PC-9 (cell line): ENCODE results near the gene CMSS1.

Experiments
- EZH2 ChIP-seq: fragments of 200-600 bp; sonication (generic); IDR thresholded peaks from 2 replicates; pipeline ENCODE4 v1.8.0; 2017; ENCODE audit warnings: antibody characterized with exemption, low read depth
- TF ChIP-seq, protein P1 (sequence below): fragments of 200-600 bp; sonication (generic); conservative IDR thresholded peaks from 2 replicates; pipeline ENCODE4 v1.6.1; 2017; ENCODE audit warnings: mixed run types, antibody characterized with exemption, mild to moderate bottlenecking, moderate library complexity

DNA sequence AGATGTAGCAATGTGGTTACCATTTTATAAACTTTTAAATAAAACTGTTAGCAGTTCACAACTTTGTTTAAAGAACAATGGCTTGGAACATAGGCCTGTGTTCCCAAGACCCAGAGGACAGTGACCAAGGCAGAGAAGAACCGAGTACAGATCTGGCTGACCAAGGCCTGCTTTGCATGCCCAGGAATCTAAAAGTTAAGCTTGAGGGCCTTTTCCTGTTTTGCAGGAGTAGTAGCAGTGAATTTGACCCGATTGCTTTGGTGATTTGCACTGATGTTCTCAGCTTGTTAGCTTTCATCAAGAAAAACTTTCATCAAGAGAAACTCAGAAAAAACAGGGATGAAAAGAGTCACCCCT is 286.8 kb downstream of the CMSS1 start:
- TF ChIP-seq, protein P1, sequence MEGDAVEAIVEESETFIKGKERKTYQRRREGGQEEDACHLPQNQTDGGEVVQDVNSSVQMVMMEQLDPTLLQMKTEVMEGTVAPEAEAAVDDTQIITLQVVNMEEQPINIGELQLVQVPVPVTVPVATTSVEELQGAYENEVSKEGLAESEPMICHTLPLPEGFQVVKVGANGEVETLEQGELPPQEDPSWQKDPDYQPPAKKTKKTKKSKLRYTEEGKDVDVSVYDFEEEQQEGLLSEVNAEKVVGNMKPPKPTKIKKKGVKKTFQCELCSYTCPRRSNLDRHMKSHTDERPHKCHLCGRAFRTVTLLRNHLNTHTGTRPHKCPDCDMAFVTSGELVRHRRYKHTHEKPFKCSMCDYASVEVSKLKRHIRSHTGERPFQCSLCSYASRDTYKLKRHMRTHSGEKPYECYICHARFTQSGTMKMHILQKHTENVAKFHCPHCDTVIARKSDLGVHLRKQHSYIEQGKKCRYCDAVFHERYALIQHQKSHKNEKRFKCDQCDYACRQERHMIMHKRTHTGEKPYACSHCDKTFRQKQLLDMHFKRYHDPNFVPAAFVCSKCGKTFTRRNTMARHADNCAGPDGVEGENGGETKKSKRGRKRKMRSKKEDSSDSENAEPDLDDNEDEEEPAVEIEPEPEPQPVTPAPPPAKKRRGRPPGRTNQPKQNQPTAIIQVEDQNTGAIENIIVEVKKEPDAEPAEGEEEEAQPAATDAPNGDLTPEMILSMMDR: no peak
- TF ChIP-seq EZH2: no peak
